Transverse colon (tissue), 4 donors: ENCODE measurements around the gene ZSWIM7.

Experiments
- EP300 ChIP-seq: sonication (generic); formaldehyde crosslinking; IDR thresholded peaks from one replicate; pipeline ENCODE4 v1.6.1; 2017; ENCODE audit warnings: antibody characterized with exemption, low read depth
- POLR2A ChIP-seq: fragments of 450-650 bp; IDR thresholded peaks from one replicate; pipeline ENCODE4 v1.6.1; 2016; ENCODE audit warnings: antibody characterized with exemption, mild to moderate bottlenecking, moderate library complexity
- POLR2AphosphoS5 ChIP-seq, 3 donors: sonication (generic); formaldehyde crosslinking; IDR thresholded peaks; one replicate each; pipeline ENCODE4 v1.6.1; 2016; ENCODE audit warnings: antibody characterized with exemption in 3 of 3
- TF ChIP-seq, protein P1 (sequence below), 5 experiments: fragments of 200-600 bp in 3 of 5; fragments of 450-650 bp in 2 of 5; sonication (generic) in 3 of 5; IDR thresholded peaks; 1 replicate in 2 of 5; 2 replicates in 3 of 5; pipeline ENCODE4 v1.5.1; 2016 to 2017; ENCODE audit warnings: antibody characterized with exemption in 5 of 5, inconsistent platforms in 3 of 5, mild to moderate bottlenecking in 2 of 5, moderate library complexity in 1 of 5

DNA sequence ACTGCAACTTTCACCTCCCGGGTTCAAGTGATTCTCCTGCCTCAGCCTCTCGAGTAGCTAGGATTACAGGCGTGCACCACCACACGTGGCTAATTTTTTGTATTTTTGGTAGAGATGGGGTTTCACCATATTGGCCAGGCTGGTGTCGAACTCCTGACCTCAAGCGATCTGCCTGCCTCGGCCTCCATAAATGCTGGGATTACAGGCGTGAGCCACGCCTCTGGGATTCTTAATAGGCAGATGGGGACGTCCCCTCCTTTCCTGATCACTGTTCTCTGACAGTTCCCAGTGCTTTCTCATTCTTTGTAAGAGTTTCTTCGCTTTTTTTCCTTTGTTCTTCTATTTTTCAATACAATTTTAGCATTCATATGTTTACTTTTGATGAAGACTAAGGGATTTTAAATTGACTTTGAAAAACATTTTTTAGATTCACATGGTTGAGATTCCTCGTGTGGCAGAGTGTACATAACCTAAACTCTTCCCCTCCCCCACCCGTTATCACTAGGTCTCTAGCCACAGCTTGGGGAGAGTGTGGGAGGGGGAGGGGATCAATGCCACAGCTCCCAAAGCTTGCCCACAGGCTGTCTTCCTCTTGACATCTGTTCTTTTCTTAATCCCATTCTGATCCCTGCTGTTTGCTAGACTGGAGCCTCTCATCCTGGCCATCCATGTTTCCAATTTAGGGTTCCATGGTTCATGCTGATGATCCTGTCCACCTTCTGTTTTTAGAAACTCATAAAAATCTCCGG is 43.5 kb downstream of the ZSWIM7 start:
- TF ChIP-seq, protein P1, sequence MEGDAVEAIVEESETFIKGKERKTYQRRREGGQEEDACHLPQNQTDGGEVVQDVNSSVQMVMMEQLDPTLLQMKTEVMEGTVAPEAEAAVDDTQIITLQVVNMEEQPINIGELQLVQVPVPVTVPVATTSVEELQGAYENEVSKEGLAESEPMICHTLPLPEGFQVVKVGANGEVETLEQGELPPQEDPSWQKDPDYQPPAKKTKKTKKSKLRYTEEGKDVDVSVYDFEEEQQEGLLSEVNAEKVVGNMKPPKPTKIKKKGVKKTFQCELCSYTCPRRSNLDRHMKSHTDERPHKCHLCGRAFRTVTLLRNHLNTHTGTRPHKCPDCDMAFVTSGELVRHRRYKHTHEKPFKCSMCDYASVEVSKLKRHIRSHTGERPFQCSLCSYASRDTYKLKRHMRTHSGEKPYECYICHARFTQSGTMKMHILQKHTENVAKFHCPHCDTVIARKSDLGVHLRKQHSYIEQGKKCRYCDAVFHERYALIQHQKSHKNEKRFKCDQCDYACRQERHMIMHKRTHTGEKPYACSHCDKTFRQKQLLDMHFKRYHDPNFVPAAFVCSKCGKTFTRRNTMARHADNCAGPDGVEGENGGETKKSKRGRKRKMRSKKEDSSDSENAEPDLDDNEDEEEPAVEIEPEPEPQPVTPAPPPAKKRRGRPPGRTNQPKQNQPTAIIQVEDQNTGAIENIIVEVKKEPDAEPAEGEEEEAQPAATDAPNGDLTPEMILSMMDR (IDR thresholded peaks at IDR 0.05), result no peak
- TF ChIP-seq POLR2A, result no peak
- no peak for TF ChIP-seq POLR2AphosphoS5 (IDR thresholded peaks at IDR 0.05)
- no peak for TF ChIP-seq EP300
